Measurements from ENCODE around the gene GANC.

GANC gene

GRCh38 chr15:42373274-42373673 lies 100.3 kb downstream of the GANC start:
- H3K27ac Mint-ChIP-seq, result no peak overlapping the region
- no peaks in the 10 kb centered on the region for H3K27me3 Mint-ChIP-seq
- no peaks in the 10 kb centered on the region for H3K4me1 Mint-ChIP-seq
- no peak overlapping the region for H3K4me3 Mint-ChIP-seq
- peaks cover 6% of the 10 kb centered on the region for H3K36me3 Mint-ChIP-seq
- H3K9me3 Mint-ChIP-seq, result peaks cover 5% of the 10 kb centered on the region

DNA sequence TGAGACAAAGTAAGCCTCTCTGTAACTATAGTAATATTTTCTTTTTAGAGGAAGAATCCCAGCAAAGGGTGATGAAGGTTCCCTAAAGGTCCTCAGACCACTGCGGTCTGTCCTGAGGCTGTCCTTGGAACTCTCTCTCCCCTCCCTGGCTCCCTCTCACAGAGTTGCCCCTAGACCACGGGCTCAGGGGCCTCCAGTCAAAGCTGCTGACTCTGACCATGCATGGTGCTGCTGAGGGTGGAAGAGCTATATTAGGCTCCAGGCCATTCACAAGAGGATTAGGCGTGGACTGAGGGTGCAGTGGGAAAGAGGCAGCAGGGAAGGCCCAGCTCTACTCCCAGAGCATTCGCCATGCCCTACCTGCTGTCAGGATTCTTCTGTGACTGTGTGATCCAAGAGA lies 100.9 kb downstream of the GANC start:
- peaks cover 5% of the 10 kb centered on the region for H3K9me3 Mint-ChIP-seq
- H3K27me3 Mint-ChIP-seq, result no peaks in the 10 kb centered on the region
- peaks cover 11% of the 10 kb centered on the region for H3K36me3 Mint-ChIP-seq
- no peak overlapping the region for H3K4me3 Mint-ChIP-seq
- no peaks in the 10 kb centered on the region for H3K4me1 Mint-ChIP-seq
- no peak overlapping the region for H3K27ac Mint-ChIP-seq

GRCh38 chr15:42374810-42375209 lies 101.8 kb downstream of the GANC start:
- H3K4me3 Mint-ChIP-seq, result no peak overlapping the region
- H3K27me3 Mint-ChIP-seq, result no peaks in the 10 kb centered on the region
- H3K27ac Mint-ChIP-seq, result no peak overlapping the region
- H3K36me3 Mint-ChIP-seq, result peaks cover 15% of the 10 kb centered on the region
- H3K4me1 Mint-ChIP-seq, result no peaks in the 10 kb centered on the region
- peaks cover 5% of the 10 kb centered on the region for H3K9me3 Mint-ChIP-seq

DNA sequence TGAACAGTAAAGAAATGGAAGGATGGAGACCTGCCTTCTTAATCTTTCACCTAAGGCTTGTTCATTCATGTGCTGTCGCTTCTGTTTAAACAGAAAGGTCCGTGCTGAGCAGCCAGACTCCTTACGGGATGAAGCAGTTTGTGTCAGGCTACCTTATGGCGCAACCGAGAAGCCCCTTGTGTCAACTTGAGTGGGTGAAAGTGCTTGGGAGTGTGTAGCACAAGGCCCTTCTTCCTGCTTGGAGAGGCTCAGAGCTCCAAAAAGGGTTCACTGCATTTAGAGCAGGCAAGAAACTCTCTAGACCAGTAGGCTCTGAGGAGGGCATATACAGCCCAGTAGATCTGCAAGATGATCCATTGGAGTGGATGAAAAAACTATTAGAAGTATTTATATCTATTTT lies 102.3 kb downstream of the GANC start:
- peaks cover 15% of the 10 kb centered on the region for H3K36me3 Mint-ChIP-seq
- H3K27me3 Mint-ChIP-seq, result no peaks in the 10 kb centered on the region
- H3K27ac Mint-ChIP-seq, result no peak overlapping the region
- H3K9me3 Mint-ChIP-seq, result peaks cover 5% of the 10 kb centered on the region
- no peaks in the 10 kb centered on the region for H3K4me1 Mint-ChIP-seq
- H3K4me3 Mint-ChIP-seq, result no peak overlapping the region

- no peak overlapping the region for H3K27ac Mint-ChIP-seq
- peaks cover 17% of the 10 kb centered on the region for H3K36me3 Mint-ChIP-seq
- no peaks in the 10 kb centered on the region for H3K4me1 Mint-ChIP-seq
- peaks cover 5% of the 10 kb centered on the region for H3K9me3 Mint-ChIP-seq
- H3K4me3 Mint-ChIP-seq, result no peak overlapping the region
- H3K27me3 Mint-ChIP-seq, result no peaks in the 10 kb centered on the region
Observed at GRCh38 chr15:42375941-42376340, 102.9 kb downstream of the GANC start.

- Mint-ChIP-seq H3K4me1 (no peaks in the 10 kb centered on the region), H3K27me3 (no peaks in the 10 kb centered on the region), H3K27ac (no peak overlapping the region), H3K36me3 (peaks cover 17% of the 10 kb centered on the region), H3K9me3 (peaks cover 5% of the 10 kb centered on the region), H3K4me3 (no peak overlapping the region)
Observed at GRCh38 chr15:42378011-42378410, 105.0 kb downstream of the GANC start.

DNA sequence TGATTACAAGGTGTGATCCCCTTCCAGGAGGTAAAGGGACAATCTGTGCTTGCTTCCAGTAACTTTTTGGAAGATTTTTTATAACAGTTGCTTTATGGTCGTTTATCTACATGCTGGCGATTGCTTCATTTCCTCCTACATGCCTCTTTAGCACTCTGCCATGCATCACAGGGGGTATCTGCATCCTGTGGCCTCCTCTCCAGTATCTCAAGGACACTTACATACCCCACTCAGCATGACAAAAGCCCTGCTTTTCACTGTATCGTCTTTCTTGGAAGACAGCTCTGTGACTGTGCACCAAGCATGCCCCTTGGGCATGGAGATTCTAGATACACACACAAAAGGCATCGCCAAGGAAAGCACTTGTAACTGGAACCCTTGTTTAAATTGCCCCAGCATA lies 111.6 kb downstream of the GANC start:
- Mint-ChIP-seq H3K36me3 (peaks cover 6% of the 10 kb centered on the region), H3K4me3 (no peak overlapping the region), H3K27ac (no peak overlapping the region), H3K27me3 (no peaks in the 10 kb centered on the region), H3K9me3 (no peaks in the 10 kb centered on the region), H3K4me1 (no peaks in the 10 kb centered on the region)

- Mint-ChIP-seq H3K4me3 (no peak overlapping the region), H3K9me3 (no peaks in the 10 kb centered on the region), H3K36me3 (peaks cover 6% of the 10 kb centered on the region), H3K27ac (no peak overlapping the region), H3K4me1 (no peaks in the 10 kb centered on the region), H3K27me3 (no peaks in the 10 kb centered on the region)
Observed at GRCh38 chr15:42385206-42385979, 112.4 kb downstream of the GANC start.

DNA sequence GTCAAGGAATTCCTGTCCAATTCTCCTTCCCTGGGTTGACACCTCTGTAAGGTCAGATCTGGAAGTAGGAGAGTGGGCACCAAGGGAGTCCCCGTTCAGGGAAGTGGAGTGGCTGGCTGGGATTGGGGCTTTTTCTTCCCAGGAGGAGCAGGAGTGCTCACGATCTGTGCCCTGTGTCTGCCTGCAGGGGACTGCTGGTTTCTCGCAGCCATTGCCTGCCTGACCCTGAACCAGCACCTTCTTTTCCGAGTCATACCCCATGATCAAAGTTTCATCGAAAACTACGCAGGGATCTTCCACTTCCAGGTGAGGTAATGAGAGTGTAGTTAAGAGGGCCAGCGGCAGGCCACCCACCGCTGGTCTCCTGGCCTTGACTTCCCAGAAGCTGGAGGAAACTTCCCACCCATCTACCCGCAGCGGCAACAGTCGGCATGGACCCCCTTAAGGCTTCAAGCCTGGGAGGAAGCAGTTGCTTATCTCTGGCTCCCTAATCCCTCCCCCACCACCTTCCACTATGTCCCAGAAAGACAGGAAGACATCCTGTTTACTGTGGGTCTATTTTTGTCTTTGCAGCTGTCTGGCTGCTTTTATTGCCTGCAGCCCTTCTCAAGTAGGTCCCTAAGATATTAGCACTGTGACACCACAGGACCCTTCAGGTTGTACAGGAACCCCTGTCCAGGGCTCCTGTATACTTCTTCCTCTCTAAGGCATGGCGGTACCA lies 113.1 kb downstream of the GANC start:
- Mint-ChIP-seq H3K4me1 (no peaks in the 10 kb centered on the region), H3K4me3 (no peak overlapping the region), H3K9me3 (no peaks in the 10 kb centered on the region), H3K27me3 (no peaks in the 10 kb centered on the region), H3K36me3 (peaks cover 4% of the 10 kb centered on the region), H3K27ac (no peak overlapping the region)

- Mint-ChIP-seq H3K27me3 (no peaks in the 10 kb centered on the region), H3K9me3 (no peaks in the 10 kb centered on the region), H3K4me1 (no peaks in the 10 kb centered on the region), H3K4me3 (no peak overlapping the region), H3K36me3 (peaks cover 4% of the 10 kb centered on the region), H3K27ac (no peak overlapping the region)
Observed at GRCh38 chr15:42387603-42388002, 114.6 kb downstream of the GANC start.

DNA sequence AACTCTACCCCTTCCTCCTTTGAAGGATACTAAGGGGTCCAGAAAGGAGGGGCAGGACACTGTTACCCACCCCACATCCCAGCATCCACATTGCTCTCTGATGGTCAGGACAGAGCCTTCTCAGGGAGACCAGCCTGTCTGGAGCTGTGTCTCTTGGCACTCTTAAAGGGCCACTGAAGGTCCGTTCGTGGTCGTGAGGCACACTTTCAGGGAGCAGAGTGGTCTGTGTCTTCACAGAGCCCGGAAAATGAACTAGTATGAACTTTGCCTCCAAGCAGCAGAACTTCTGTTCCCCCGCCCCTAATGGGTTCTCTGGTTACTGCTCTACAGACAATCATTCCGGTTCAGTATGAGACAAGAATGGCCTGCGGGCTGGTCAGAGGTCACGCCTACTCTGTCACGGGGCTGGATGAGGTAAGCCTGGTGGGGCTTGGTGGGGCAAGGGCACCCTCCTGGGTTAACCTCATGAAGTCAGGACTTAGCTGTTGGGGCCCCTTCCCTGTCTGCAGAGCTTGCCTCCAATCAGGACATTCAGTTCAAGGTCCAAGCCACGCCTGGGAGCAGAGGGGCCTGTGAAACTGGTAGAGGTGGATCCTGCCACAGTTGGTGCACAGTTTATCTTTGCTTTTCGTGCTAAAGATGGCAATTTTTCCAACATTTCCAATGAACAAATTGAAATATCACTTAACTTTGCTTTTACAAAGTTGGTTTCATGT lies 119.5 kb downstream of the GANC start:
- Mint-ChIP-seq H3K9me3 (no peaks in the 10 kb centered on the region), H3K4me3 (no peak overlapping the region), H3K27me3 (no peaks in the 10 kb centered on the region), H3K36me3 (no peaks in the 10 kb centered on the region), H3K27ac (no peak overlapping the region), H3K4me1 (no peaks in the 10 kb centered on the region)

DNA sequence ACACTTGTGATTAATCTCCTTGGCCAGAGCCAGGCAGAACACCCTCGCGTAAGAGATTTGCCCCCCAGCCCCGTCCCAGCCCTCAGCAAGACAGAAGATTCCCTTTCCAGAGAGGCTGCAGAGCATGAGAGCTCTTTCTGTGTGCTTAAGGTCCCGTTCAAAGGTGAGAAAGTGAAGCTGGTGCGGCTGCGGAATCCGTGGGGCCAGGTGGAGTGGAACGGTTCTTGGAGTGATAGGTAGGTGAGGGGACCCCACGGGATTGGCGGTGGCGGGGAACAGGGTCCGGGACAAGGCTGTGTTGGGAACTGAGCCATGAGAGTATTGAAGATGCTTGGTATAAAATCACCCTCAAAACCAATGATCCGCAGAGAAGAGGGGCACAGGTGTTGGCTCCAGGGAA lies 121.1 kb downstream of the GANC start:
- H3K36me3 Mint-ChIP-seq, result no peaks in the 10 kb centered on the region
- H3K9me3 Mint-ChIP-seq, result no peaks in the 10 kb centered on the region
- H3K27me3 Mint-ChIP-seq, result no peaks in the 10 kb centered on the region
- no peak overlapping the region for H3K4me3 Mint-ChIP-seq
- H3K4me1 Mint-ChIP-seq, result no peaks in the 10 kb centered on the region
- H3K27ac Mint-ChIP-seq, result no peak overlapping the region

- no peak overlapping the region for H3K4me3 Mint-ChIP-seq
- H3K9me3 Mint-ChIP-seq, result no peaks in the 10 kb centered on the region
- H3K27ac Mint-ChIP-seq, result no peak overlapping the region
- peaks cover 2% of the 10 kb centered on the region for H3K36me3 Mint-ChIP-seq
- no peaks in the 10 kb centered on the region for H3K27me3 Mint-ChIP-seq
- no peaks in the 10 kb centered on the region for H3K4me1 Mint-ChIP-seq
Observed at GRCh38 chr15:42395838-42396237, 122.8 kb downstream of the GANC start.

- H3K4me3 Mint-ChIP-seq, result no peak overlapping the region
- no peak overlapping the region for H3K27ac Mint-ChIP-seq
- no peaks in the 10 kb centered on the region for H3K4me1 Mint-ChIP-seq
- H3K36me3 Mint-ChIP-seq, result peaks cover 5% of the 10 kb centered on the region
- H3K9me3 Mint-ChIP-seq, result no peaks in the 10 kb centered on the region
- H3K27me3 Mint-ChIP-seq, result no peaks in the 10 kb centered on the region
Observed at GRCh38 chr15:42401544-42402454, 128.8 kb downstream of the GANC start.

DNA sequence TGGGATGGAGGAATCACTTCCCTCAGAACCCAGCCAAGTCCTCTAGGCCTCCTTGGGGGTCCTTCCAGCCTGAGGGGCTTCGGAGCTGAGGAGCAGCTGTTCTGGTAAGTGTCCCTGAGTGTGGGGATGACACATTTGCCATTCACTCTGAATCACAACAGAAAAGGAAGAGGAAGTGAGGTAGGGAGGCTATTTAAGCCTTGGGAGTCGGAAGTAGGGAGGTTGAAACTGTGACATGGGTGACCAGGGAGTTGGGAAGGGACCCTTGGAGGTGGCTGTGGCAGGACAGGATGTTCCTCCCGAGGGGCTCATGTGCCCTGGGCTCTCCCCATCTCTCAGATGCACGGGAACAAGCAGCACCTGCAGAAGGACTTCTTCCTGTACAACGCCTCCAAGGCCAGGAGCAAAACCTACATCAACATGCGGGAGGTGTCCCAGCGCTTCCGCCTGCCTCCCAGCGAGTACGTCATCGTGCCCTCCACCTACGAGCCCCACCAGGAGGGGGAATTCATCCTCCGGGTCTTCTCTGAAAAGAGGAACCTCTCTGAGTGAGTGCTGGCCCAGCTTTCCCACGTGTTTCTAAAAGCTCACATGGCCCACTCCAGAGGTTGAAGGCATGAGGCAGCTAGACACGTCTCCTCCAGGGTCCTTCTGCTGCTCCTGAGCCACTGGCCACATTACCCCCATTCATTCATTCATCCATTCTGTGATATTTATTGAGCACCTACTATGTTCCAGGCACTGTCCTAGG lies 129.6 kb downstream of the GANC start:
- Mint-ChIP-seq H3K4me1 (no peaks in the 10 kb centered on the region), H3K27me3 (no peaks in the 10 kb centered on the region), H3K4me3 (no peak overlapping the region), H3K36me3 (peaks cover 5% of the 10 kb centered on the region), H3K9me3 (no peaks in the 10 kb centered on the region), H3K27ac (no peak overlapping the region)

Measured in activated naive CD4-positive, alpha-beta T cell treated with anti-CD3 and anti-CD28 coated beads, Interleukin-2, amount 50 U/mL, for 24 hours (primary cell).